Tibial artery (tissue), 4 donors: Measurements from ENCODE around the gene ZNF532.

Source experiments
- DNase-seq, 2 donors: peaks; one replicate each; pipeline ENCODE4 v3.0.0-alpha.2; 2019
- H3K27ac ChIP-seq, 2 donors: fragments of 200-600 bp; sonication (generic) in 1 of 2; 1 replicate in 1 of 2; 2 replicates in 1 of 2; pipeline ENCODE4 v1.5.1; 2018 to 2019; ENCODE audit warnings: mild to moderate bottlenecking in 1 of 2
- H3K27me3 ChIP-seq, 2 donors: fragments of 200-600 bp; sonication (generic) in 1 of 2; one replicate each; pipeline versions ENCODE4 v1.5.1 to v1.6.0; 2016 to 2019
- H3K36me3 ChIP-seq, 3 donors: fragments of 200-600 bp; sonication (generic) in 2 of 3; one replicate each; pipeline ENCODE4 v1.5.1; 2016 to 2019; ENCODE audit warnings: mild to moderate bottlenecking in 2 of 3
- H3K4me1 ChIP-seq, 4 donors: fragments of 200-600 bp; sonication (generic) in 2 of 4; 1 replicate in 3 of 4; 2 replicates in 1 of 4; pipeline ENCODE4 v1.5.1; 2016 to 2019
- H3K4me3 ChIP-seq, 2 donors: fragments of 200-600 bp; sonication (generic) in 1 of 2; 1 replicate in 1 of 2; 2 replicates in 1 of 2; pipeline ENCODE4 v1.5.1; 2018 to 2019; ENCODE audit warnings: mild to moderate bottlenecking in 2 of 2
- H3K9me3 ChIP-seq, 3 donors: fragments of 200-600 bp; sonication (generic) in 1 of 3; one replicate each; pipeline ENCODE4 v1.5.1; 2016 to 2019
- intact Hi-C: fragments of 100-400 bp; cut with DNase I; formaldehyde crosslinking; loops from one replicate; pipeline ENCODE4 v1.15.0; 2023; ENCODE audit warnings: low total_unique reads
- TF ChIP-seq, protein P1 (sequence below), 2 experiments: fragments of 200-600 bp in 1 of 2; fragments of 450-650 bp in 1 of 2; IDR thresholded peaks; one replicate each; pipeline ENCODE4 v1.5.1; 2017 to 2019; ENCODE audit warnings: antibody characterized with exemption in 2 of 2, mild to moderate bottlenecking in 1 of 2, moderate library complexity in 1 of 2

Gene ZNF532

DNA sequence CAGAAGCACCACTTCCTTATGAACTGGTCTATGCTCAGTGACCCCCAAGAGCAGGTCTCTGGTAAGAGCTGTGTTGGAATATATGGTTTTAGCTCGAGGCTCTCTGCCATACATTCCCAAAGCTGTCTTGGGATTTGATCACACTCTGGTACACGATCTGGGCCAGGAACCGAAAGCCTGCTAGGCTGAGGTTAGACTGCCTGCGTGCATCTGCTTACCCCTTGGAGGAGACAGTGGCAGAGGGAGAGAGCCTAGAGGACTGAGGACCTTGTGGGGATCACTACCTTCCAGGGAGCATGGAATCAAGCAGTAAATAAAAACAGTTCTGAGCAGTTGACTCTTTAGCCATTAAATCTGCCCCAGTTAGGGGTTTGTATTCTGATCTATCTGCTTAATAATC lies 63.7 kb downstream of the ZNF532 start:
- H3K27ac ChIP-seq: peak overlapping the region; percentile 49 to 50

DNA sequence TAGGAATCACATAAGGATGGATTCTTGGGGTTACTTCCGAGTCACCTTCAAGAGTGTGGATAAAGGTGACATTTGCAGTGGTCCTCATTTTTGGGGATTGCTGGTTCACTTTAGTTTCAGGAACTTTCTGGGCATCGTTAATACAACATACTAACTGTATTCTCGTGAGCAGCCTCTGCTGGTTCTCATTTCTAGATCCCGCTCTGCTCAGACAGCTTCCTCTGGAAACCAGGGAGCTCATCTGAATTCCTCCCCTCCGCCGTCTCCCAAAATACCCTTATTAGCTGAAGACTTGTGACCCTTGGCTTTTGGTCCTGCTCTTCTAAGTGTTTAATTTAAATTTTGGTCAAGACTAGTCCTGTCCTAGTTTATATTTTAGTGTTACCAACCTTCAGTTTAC lies 64.5 kb downstream of the ZNF532 start:
- intact Hi-C loops: loop anchor here (2.0 kb wide), 1 partner anchor 30 kb away; no protein-coding TSS in a partner anchor
- peaks cover 5 to 11% (median 8%) of the 10 kb centered on the region in 3 donors for H3K36me3 ChIP-seq
- peaks cover 0 to 54% (median 16%) of the 10 kb centered on the region in 4 donors for H3K4me1 ChIP-seq
- DNase-seq: no peak
- H3K4me3 ChIP-seq: peak overlapping the region; percentile 9 to 12
- peak overlapping the region; percentile 49 to 50 for H3K27ac ChIP-seq
- TF ChIP-seq, protein P1, sequence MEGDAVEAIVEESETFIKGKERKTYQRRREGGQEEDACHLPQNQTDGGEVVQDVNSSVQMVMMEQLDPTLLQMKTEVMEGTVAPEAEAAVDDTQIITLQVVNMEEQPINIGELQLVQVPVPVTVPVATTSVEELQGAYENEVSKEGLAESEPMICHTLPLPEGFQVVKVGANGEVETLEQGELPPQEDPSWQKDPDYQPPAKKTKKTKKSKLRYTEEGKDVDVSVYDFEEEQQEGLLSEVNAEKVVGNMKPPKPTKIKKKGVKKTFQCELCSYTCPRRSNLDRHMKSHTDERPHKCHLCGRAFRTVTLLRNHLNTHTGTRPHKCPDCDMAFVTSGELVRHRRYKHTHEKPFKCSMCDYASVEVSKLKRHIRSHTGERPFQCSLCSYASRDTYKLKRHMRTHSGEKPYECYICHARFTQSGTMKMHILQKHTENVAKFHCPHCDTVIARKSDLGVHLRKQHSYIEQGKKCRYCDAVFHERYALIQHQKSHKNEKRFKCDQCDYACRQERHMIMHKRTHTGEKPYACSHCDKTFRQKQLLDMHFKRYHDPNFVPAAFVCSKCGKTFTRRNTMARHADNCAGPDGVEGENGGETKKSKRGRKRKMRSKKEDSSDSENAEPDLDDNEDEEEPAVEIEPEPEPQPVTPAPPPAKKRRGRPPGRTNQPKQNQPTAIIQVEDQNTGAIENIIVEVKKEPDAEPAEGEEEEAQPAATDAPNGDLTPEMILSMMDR (IDR thresholded peaks at IDR 0.05): no peak
- H3K27me3 ChIP-seq: no peaks in the 10 kb centered on the region
- H3K9me3 ChIP-seq: peaks cover 0 to 7% (median 0%) of the 10 kb centered on the region in 3 donors

More for the DNA sequence above, 63.7 kb downstream of the ZNF532 start:
- Histone ChIP-seq H3K27me3 (no peaks in the 10 kb centered on the region), H3K4me1 (peaks cover 0 to 60% (median 16%) of the 10 kb centered on the region in 4 donors), H3K36me3 (peaks cover 8 to 19% (median 13%) of the 10 kb centered on the region in 3 donors), H3K9me3 (peaks cover 0 to 11% (median 0%) of the 10 kb centered on the region in 3 donors), H3K4me3 (peak overlapping the region; percentile 9 to 12)
- intact Hi-C loops: loop anchor here (2.0 kb wide), 1 partner anchor 30 kb away; no protein-coding TSS in a partner anchor
- no peak for DNase-seq
- TF ChIP-seq, protein P1 (IDR thresholded peaks at IDR 0.05): no peak

DNA sequence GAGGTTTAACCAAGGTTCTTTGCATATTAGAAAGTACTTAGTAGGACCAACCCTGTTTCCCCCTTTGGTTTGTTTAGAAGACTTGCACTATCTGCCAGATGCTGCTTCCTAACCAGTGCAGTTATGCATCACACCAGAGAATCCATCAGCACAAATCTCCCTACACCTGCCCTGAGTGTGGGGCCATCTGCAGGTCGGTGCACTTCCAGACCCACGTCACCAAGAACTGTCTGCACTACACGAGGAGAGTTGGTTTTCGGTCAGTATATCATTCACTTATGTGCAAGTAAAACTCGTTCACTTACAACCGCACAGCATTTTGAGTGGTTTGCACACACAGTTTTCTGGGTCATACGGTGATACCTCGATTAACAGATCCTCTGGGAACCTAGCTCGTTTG lies 69.7 kb downstream of the ZNF532 start:
- no peak for DNase-seq
- Histone ChIP-seq H3K4me3 (no peak overlapping the region), H3K9me3 (no peaks in the 10 kb centered on the region), H3K36me3 (peaks cover 6 to 14% (median 7%) of the 10 kb centered on the region in 3 donors), H3K27ac (no peak overlapping the region), H3K27me3 (no peaks in the 10 kb centered on the region), H3K4me1 (peaks cover 0 to 53% (median 14%) of the 10 kb centered on the region in 4 donors)
- intact Hi-C loops: no loop called here
- TF ChIP-seq, protein P1 (IDR thresholded peaks at IDR 0.05): no peak

DNA sequence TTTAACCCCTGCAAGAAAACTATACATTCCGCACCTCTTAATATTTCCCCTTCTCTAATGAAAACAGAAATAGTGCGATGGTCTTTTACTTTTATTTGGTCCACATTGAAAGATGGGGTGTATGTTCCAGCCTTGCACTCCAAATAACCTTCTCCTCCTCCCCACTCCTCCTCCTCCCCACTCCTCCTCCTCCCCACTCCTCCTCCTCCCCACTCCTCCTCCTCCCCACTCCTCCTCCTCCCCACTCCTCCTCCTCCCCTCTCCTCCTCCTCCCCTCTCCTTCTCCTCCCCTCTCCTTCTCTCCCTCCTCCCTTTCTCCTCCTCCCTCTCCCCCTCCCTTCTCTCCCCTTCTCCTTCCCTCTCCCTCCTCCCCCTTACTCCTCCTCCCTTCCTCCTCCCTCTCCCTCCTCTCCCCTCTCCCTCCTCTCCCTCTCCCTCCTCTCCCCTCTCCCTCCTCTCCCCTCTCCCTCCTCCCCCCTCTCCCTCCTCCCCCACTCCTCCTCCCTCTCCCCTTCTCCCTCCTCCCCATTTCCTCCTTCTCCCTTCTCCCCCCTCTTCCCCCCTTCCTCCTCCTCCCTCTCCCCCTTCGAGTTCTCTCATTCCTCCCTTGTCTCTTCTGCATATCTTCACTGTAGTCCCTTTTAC lies 70.4 kb downstream of the ZNF532 start:
- intact Hi-C loops: no loop called here
- Histone ChIP-seq H3K4me3 (no peak overlapping the region), H3K27me3 (no peaks in the 10 kb centered on the region), H3K4me1 (peaks cover 0 to 46% (median 13%) of the 10 kb centered on the region in 4 donors), H3K9me3 (no peaks in the 10 kb centered on the region), H3K27ac (no peak overlapping the region), H3K36me3 (peaks cover 13 to 21% (median 14%) of the 10 kb centered on the region in 3 donors)
- TF ChIP-seq, protein P1 (IDR thresholded peaks at IDR 0.05): no peak
- no peak for DNase-seq

DNA sequence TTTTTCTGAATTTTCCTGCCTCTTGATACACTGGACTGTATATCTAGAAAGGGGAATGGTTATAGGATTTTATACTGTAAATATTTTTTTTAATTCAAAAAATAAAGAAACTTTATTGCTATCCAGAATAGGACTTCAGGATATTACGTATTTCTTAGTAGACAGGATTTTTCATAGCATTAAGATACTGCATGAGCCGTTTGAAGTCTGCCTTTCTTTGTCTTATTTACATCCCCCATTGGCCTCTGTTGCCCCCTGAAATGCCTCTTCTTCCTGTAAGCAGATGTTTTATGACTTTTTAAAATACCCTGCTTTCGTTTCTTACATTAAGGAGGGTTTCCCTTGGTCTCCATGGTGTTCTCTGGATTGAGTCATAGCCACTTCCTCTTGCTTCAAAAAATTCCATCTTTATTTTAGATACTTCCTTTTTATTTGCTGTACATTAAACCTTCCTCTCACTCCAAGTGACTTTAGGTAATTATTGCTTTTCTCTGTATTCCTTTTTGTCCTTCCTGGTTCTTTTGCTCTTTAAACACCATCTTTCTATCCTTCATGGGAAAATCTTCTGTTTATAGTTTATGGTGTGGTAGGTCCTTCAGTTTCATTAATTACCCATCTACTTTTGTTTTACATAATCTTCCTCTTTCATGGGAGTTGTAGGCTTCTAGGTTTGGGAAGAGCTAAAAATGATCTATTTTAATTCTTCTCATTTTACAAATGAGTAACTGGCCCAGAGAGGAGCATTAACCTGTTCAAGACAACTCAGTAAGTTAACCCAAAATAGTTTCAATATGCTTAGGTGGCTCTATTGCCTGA lies 72.6 kb downstream of the ZNF532 start:
- H3K4me1 ChIP-seq: peaks cover 0 to 32% (median 11%) of the 10 kb centered on the region in 4 donors
- H3K27me3 ChIP-seq: no peaks in the 10 kb centered on the region
- TF ChIP-seq, protein P1 (IDR thresholded peaks at IDR 0.05): no peak
- H3K27ac ChIP-seq: peak overlapping the region in 1 of 2 donors; percentile 9
- no peaks in the 10 kb centered on the region for H3K9me3 ChIP-seq
- H3K4me3 ChIP-seq: no peak overlapping the region
- intact Hi-C loops: no loop called here
- peaks cover 18 to 29% (median 19%) of the 10 kb centered on the region in 3 donors for H3K36me3 ChIP-seq
- DNase-seq: no peak
